Memory B cell (primary cell): ENCODE measurements around the gene PRM2.

Experiments used
- ATAC-seq: fragments of 150-1000 bp; cut with Tn5 transposase; 2 replicates; pipeline ENCODE4 v1.10.0; 2021; ENCODE audit warnings: low read depth, mild to moderate bottlenecking, moderate library complexity
- DNase-seq, 2 donors: peaks; one replicate each; pipeline ENCODE4 v3.0.0; 2022; ENCODE audit warnings: low spot score in 2 of 2
- H3K27ac Mint-ChIP-seq: one replicate; pipeline ENCODE4 v1.8.0; 2022; ENCODE audit warnings: mild to moderate bottlenecking, moderate library complexity, mixed read lengths
- H3K27me3 Mint-ChIP-seq: one replicate; pipeline ENCODE4 v1.8.0; 2022; ENCODE audit warnings: mixed read lengths
- H3K36me3 Mint-ChIP-seq: one replicate; pipeline ENCODE4 v1.8.0; 2022; ENCODE audit warnings: mild to moderate bottlenecking, mixed read lengths
- H3K4me1 Mint-ChIP-seq: one replicate; pipeline ENCODE4 v1.8.0; 2022; ENCODE audit warnings: mixed read lengths
- H3K4me3 Mint-ChIP-seq: one replicate; pipeline ENCODE4 v1.8.0; 2022; ENCODE audit warnings: mild to moderate bottlenecking, moderate library complexity, mixed read lengths
- H3K9me3 Mint-ChIP-seq: one replicate; pipeline ENCODE4 v1.8.0; 2022; ENCODE audit warnings: mixed read lengths

Gene PRM2

DNA sequence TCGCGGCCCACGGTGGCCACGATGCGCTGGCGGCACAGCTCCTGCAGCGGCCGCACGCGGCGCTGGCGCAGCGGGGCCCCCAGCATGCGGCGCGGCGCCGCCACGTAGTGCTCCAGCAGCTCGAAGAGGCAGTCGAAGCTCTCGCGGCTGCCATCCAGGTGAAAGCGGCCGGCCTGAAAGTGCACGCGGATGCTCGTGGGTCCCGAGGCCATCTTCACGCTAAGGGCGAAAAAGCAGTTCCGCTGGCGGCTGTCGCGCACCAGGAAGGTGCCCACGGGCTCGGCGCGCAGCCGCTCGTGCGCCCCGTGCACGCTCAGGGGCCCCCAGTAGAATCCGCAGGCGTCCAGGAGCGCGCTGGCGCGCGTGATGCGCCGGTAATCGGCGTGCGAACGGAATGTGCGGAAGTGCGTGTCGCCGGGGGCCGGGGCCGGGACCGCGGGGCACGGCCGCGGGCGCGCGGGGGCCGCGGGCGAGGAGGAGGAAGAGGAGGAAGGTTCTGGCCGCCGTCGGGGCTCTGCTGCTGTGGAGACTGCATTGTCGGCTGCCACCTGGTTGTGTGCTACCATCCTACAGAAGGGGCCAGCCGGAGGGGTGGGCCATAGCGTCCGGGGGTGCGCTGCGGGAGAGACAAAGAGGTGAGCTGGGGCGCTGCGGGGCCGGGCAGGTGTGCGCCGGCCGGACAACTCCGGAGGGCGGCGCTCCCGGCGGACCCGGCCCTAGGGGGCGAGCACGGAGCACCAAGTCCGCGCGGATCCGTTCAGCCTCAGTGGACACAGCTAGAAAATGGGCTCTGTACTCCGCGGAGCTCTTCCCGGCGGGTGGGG, 21.2 kb downstream of the PRM2 start:
- Mint-ChIP-seq H3K4me1 (peaks cover 33% of the 10 kb centered on the region), H3K27me3 (no peaks in the 10 kb centered on the region), H3K4me3 (peak overlapping the region; percentile 86), H3K36me3 (peaks cover 2% of the 10 kb centered on the region), H3K9me3 (no peaks in the 10 kb centered on the region), H3K27ac (peak overlapping the region; percentile 88)
- DNase-seq (peak; percentile 63 to 69), ATAC-seq (peak; percentile 45)

DNA sequence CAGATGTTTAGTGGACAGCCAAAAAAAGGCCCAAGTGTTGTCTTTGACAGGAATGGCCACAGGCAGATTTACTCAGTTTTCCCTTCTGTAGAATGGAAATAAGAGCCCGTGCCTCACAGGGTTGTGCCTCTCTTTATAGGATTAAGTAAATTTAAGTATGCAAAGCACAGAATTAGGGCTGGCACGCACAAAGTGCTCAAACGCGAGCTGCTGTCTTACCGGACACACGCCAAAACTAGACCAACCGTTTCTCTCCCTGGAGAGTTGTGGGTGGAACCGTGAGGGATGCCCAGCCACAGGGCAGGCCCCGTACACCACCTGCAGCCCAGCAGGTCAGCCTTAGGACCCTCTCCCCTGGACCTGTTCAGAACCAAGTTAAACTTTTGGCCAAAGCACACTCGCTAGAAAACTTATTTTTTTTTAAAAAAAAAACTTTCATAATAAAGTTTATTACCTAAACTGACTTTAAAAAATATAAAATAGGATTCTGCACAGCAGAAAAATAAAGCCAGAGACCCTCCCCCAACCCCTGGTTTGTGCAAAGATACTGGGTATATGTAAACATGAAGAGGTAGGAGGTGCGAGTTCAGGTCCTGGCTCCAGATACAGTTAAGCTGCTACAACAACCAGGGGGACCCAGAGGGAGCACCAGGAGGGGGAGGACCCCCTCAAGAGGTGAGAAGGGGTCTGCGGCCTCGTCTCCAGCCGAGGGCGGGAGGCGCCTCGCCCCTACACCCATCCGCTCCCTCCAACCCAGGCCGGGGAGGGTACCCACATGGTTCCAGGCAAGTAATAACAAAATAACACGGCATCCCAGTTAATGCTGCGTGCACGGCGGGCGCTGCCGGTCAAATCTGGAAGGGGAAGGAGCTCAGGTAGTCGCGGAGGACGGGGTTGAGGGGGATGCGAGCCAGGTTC, 22.0 kb downstream of the PRM2 start:
- no peaks in the 10 kb centered on the region for H3K9me3 Mint-ChIP-seq
- ATAC-seq: no peak
- peaks cover 2% of the 10 kb centered on the region for H3K36me3 Mint-ChIP-seq
- no peak for DNase-seq
- H3K4me3 Mint-ChIP-seq: peak overlapping the region; percentile 86
- peak overlapping the region; percentile 88 for H3K27ac Mint-ChIP-seq
- H3K4me1 Mint-ChIP-seq: peaks cover 30% of the 10 kb centered on the region
- no peaks in the 10 kb centered on the region for H3K27me3 Mint-ChIP-seq

DNA sequence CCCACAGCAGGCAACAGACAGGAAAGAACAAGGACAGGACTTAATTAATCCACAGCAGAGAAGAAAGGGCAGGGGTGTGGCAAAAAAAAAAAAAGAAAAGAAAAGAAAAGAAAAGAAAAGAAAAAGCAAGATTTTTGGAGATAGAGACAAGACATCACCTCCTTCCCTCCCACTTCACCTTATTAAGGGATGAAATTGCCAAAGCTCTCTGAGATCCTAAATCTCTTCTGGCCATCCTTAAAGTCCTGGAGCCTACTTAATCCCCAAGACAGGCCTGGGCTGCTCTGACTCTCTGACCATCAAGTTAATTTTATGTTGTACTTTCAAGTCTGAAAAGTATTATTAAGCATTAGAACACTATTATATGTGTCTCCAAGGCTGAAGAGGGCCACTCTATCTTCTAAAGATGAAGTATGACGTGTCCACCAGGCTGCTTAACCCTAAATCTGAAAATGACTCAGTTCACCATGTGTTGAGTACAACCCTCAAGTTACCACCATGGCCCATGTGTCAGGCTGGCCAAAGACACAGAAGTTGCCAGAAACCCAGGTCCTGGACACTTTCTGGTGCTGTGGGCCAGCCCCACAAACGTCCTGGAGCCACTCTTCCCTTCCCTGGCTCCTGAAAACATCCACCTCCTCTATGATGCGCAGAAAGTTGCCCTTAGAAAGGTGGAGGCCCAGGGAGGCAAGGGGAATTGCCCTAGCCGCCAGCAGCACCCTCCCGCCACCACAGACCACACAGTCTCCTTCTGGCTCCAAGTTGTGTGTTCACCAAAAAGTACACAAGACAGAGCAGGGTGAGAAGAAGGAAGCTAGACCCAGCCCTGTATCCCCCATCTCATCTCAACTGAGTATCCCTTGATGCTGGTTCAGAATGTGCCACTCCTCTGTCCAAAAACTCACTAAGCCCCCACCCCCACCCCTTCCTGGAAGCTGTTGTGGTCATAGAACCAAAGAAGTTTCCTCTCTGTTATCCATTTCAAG, 23.0 kb downstream of the PRM2 start:
- Mint-ChIP-seq H3K36me3 (peaks cover 2% of the 10 kb centered on the region), H3K27ac (no peak overlapping the region), H3K4me3 (peak overlapping the region; percentile 56), H3K4me1 (peaks cover 23% of the 10 kb centered on the region), H3K9me3 (no peaks in the 10 kb centered on the region), H3K27me3 (no peaks in the 10 kb centered on the region)
- no peak for DNase-seq
- ATAC-seq: no peak

DNA sequence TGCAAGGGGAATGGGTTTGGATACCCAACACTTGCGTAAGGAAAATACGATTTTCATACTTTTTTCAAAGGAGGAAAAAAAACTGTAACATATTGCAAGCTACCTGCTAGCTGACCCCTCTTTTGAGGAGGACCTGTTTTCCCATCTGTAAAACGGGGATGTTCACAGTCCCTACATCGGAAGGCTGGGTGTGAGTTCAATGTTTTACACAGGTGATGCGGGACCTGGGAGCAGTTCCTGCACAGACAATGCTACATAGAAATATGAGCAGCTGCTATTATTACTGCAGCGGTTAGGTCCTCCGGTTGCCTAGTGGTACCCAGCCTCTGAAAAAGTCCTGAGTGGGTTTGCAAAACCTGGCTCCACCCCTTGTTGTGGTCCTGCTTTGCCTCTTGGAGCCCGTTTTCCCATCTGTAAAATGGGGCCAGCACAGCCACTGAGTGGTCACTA, 23.8 kb downstream of the PRM2 start:
- no peak overlapping the region for H3K4me3 Mint-ChIP-seq
- ATAC-seq (no peak), DNase-seq (no peak)
- H3K27me3 Mint-ChIP-seq: no peaks in the 10 kb centered on the region
- peaks cover 2% of the 10 kb centered on the region for H3K36me3 Mint-ChIP-seq
- peaks cover 21% of the 10 kb centered on the region for H3K4me1 Mint-ChIP-seq
- no peaks in the 10 kb centered on the region for H3K9me3 Mint-ChIP-seq
- peak overlapping the region; percentile 75 for H3K27ac Mint-ChIP-seq

DNA sequence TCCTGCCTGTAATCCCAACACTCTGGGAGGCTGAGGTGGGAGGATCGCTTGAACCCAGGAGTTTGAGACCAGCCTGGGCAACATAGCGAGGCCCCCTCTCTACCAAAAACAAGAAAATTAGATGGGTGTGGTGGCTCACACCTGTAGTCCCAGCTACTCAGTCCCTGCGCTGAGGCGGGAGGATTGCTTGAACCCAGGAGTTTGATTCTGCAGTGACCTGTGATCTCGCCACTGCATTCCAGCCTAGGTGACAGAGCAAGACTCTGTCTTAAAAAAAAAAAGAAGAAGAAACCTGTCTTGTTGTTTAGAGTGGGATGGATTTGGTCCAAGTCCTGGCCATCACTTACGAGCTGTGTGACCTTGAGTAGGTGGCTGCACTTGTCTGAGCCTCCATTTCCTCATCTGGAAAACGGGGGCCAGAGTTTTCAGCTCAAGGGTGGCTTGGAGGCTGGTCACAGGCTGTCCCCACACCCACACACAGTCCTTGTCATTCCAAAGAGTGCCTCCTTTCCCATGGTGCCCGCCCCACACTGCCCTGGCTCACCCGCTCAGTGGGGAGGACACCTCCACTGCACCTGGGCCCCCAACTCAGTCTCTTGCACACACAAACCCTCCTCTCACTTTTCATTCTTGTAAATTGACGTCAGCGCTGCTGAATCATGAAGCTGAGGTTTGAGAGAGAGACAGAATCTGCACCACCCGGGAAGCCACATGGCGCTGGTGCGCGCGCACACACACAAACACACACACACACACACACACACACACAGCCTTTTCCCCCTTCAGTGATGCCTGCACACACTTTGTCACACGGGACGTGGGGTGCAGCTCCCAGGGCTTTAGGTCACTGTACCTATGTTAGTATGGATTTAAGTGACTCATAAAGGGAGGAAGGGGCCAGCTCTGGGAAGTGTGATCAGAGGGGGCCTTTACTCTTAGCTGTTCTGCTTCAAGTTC, 24.5 kb downstream of the PRM2 start:
- Mint-ChIP-seq H3K4me3 (no peak overlapping the region), H3K4me1 (peaks cover 14% of the 10 kb centered on the region), H3K27me3 (no peaks in the 10 kb centered on the region), H3K9me3 (no peaks in the 10 kb centered on the region), H3K27ac (peak overlapping the region; percentile 75), H3K36me3 (peaks cover 2% of the 10 kb centered on the region)
- ATAC-seq (no peak), DNase-seq (no peak)

DNA sequence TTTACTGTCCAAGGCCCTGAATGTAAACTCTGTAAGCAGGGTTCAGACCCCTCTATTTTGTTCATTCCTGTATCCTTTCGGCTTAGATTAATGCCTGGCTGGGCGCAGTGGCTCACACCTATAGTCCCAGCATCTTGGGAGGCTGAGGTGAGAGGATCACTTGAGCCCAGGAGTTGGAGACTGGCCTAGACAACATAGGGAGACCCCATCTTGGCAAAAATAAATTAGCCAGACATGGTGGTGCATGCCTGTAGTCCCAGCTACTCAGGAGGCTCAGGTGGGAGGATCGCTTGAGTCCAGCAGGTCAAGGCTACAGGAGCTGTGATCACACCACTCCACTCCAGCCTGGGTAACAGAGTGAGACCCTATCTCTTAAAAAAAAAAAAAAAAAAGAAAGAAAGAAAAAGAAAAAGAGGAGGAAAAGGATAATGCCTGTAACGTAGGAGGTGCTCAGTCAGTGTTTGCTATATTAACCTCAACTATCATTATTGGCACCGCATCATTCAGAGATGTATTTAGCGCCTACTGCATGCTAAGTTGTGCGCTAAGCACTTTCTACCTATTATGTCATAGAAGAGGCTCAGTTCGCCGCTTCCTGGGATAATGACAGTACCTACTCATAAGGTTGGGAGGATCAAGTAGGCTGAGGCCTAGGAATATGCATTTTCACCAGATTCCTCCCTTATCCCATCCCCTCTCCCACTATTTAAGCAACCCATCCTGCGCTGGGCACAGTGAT, 25.3 kb downstream of the PRM2 start:
- Mint-ChIP-seq H3K36me3 (peaks cover 2% of the 10 kb centered on the region), H3K27ac (no peak overlapping the region), H3K9me3 (no peaks in the 10 kb centered on the region), H3K4me3 (no peak overlapping the region), H3K27me3 (no peaks in the 10 kb centered on the region), H3K4me1 (peaks cover 14% of the 10 kb centered on the region)
- ATAC-seq (no peak), DNase-seq (no peak)

DNA sequence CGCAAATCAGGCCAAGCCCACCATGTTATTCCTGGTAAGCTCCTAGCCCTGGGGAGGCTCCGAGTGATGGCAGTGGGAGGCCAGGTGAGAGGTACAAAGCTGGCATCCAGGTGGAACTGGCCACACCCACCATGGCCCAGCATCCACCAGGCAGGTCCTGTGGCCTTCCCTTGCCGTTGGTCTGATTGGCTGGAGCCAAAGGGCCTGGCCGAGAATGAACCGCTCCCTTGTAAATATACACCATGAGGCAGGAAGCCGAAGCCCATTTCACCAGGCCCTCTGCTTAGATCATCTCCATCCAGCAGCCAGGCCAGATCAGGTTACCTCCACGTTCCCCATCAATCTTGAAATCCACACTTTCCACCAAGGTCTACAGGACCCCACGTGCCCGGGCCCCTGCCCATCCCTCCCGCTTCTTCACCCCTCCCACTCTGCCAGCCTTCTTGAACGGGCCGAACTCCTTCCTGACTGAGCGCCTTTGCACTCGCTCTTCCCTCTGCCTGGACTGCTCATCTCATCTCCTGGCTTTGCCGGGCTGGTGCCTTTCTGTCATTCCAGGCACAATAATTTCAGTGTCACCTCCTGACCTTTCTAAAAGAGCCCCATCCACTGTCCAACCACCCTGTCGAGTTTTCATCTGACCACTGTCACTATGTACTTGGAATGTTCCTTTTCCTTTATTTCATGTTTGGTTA, 26.0 kb downstream of the PRM2 start:
- no peak overlapping the region for H3K27ac Mint-ChIP-seq
- DNase-seq: no peak
- H3K9me3 Mint-ChIP-seq: no peaks in the 10 kb centered on the region
- H3K4me1 Mint-ChIP-seq: peaks cover 14% of the 10 kb centered on the region
- H3K27me3 Mint-ChIP-seq: no peaks in the 10 kb centered on the region
- no peak for ATAC-seq
- no peak overlapping the region for H3K4me3 Mint-ChIP-seq
- H3K36me3 Mint-ChIP-seq: peaks cover 2% of the 10 kb centered on the region

DNA sequence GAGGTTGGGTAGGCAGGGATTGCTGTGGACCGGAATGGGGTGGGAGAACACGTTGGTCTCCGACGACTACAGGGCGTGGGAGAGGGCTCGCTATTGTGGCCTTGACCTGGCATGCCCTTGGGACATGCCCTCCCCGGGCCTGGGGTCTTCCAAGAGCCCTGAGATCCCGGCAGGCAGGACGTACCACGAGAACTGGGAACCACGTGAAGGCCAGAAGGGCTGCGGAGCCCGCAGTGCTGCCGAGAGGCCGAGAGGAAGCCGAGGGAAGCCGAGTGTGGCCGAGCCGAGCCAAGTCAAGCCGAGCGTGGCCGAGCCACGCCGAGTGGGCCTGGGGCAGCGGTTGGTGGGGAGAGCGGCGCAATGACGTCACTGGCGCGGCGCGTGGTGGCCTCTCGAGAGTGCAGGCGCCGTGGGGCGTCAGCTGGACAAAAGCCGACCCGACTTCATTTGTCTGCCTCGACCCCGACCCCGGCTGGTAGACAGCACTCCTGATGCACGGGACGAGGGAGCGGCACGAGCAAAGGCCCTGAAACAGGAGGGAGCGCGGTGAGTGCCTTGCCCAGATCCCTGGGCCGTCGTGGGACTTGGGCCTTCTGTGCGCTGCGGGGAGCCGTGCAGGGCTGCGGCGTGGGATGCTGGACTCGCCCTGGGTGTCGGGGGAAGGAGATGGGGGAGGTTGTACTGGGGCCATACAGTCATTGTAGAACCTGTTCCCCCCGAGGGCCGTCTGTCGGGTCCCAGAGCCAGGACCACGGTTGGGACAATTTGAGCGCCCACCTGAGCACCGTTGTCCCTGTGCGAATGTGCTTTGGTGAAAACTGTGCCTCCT, 26.8 kb downstream of the PRM2 start:
- DNase-seq: no peak
- H3K27me3 Mint-ChIP-seq: no peaks in the 10 kb centered on the region
- H3K36me3 Mint-ChIP-seq: peaks cover 2% of the 10 kb centered on the region
- peaks cover 14% of the 10 kb centered on the region for H3K4me1 Mint-ChIP-seq
- H3K27ac Mint-ChIP-seq: no peak overlapping the region
- H3K4me3 Mint-ChIP-seq: peak overlapping the region; percentile 16
- ATAC-seq: peak; percentile 36
- no peaks in the 10 kb centered on the region for H3K9me3 Mint-ChIP-seq

DNA sequence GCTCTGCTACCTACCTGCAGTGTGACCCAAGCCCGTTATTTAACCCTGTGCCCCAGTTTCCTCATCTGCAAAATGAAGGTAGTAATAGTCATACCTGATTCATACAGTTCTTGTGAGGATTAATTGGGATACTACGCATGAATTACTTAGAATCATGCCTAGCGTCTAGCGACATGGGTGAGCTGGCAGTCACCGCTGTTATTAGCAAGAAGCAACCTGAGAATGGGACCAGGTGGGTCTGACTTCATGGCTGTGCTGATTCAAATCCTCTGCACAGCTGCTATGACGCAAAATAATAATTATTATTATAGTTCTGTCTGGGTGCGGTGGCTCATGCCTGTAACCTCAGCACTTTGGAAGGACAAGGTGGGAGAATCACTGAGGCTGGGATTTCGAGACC, 28.1 kb downstream of the PRM2 start:
- peak; percentile 43 for ATAC-seq
- peaks cover 2% of the 10 kb centered on the region for H3K36me3 Mint-ChIP-seq
- H3K27ac Mint-ChIP-seq: no peak overlapping the region

DNA sequence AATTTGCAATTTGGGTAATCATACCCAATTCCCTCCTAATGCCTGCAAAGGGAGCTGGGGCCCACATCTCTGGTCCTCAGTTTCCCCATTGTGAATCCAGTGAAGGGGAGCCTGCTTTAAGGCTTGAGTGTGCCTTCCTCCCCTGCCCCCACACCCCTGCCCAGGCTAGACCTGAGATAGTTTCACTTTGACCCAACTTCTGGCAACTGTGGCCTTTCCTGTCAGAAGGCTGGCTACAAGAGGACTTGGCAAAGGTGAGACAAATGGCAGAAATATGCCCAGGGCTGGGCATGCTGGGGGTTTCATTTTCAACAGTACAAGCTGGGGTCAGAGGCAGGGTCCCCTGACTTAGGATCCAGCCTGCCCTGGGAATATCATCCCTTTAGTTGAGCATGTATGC, 30.3 kb downstream of the PRM2 start:
- Mint-ChIP-seq H3K27ac (no peak overlapping the region), H3K36me3 (no peaks in the 10 kb centered on the region), H3K4me3 (no peak overlapping the region), H3K9me3 (no peaks in the 10 kb centered on the region), H3K4me1 (no peaks in the 10 kb centered on the region), H3K27me3 (no peaks in the 10 kb centered on the region)
- DNase-seq (no peak), ATAC-seq (no peak)

More for the DNA sequence above, 28.1 kb downstream of the PRM2 start:
- H3K27me3 Mint-ChIP-seq: no peaks in the 10 kb centered on the region
- no peak overlapping the region for H3K4me3 Mint-ChIP-seq
- no peaks in the 10 kb centered on the region for H3K9me3 Mint-ChIP-seq
- peaks cover 7% of the 10 kb centered on the region for H3K4me1 Mint-ChIP-seq
- DNase-seq: no peak

DNA sequence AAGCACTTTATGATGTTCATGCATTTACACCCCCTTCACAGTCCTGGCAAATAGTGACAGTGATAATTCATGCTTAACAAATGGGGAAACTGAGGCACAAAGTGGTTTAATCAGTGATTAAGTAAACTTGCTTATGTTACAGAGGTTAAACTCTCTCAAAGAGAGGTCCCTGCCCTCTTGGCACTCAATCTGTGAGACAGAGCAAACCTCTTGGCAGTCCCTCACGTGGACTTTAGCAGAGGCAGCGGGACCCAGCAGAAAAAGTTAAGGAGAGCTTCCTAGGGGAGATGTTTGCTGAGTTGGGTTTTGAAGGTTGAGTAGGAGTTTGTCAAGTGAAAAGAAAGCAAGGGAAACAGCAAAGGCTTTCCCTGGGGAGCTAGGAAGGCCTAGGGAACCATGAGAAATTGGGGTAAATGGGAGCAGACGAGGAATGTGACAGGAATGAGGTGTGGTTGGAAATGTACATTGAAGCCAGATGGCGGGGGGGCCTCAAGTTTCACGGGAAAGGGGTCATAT, 31.0 kb downstream of the PRM2 start:
- Mint-ChIP-seq H3K4me3 (no peak overlapping the region), H3K9me3 (no peaks in the 10 kb centered on the region), H3K27ac (no peak overlapping the region), H3K4me1 (no peaks in the 10 kb centered on the region), H3K36me3 (no peaks in the 10 kb centered on the region), H3K27me3 (no peaks in the 10 kb centered on the region)
- ATAC-seq (no peak), DNase-seq (no peak)
